Measurements from ENCODE around the gene DNAJC17.

DNAJC17 gene

GRCh38 chr15:40807028-40807887 is at the start of gene DNAJC17, which contains the start of gene ZFYVE19:
DNAJC17 (minus strand) TSS chr15:40807473; CDS start chr15:40807446, 27 bp downstream.
ZFYVE19 (plus strand) TSS chr15:40807089; CDS start chr15:40807590, 501 bp downstream.
- Histone ChIP-seq H3K36me3 (replicated peaks) (no peaks in the 10 kb centered on the region; the same call in 1 of the 2 replicates), H3K9me3 (no peaks in the 10 kb centered on the region)
- in situ Hi-C loops (cut with MboI; ENCODE audit: low sequenced_read_pairs), result no loop called here

DNA sequence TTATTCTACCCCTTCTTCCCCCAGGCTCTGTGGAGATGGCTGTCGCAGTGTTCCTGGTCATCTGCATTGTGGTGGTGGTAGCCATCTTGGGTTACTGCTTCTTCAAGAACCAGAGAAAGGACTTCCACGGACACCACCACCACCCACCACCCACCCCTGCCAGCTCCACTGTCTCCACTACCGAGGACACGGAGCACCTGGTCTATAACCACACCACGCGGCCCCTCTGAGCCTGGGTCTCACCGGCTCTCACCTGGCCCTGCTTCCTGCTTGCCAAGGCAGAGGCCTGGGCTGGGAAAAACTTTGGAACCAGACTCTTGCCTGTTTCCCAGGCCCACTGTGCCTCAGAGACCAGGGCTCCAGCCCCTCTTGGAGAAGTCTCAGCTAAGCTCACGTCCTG is 49.5 kb upstream of the DNAJC17 start:
- no peaks in the 10 kb centered on the region for H3K27me3 ChIP-seq (ENCODE audit: low read depth)
- no peak overlapping the region for H3K4me3 ChIP-seq
- no peaks in the 10 kb centered on the region for H3K9me3 ChIP-seq
- in situ Hi-C loops (cut with MboI; ENCODE audit: low sequenced_read_pairs), result no loop called here
- H3K36me3 ChIP-seq (replicated peaks), result peaks cover 14% of the 10 kb centered on the region
- DNase-seq (ENCODE audit: low spot score in 2 of 2), result no peak
- H3K4me1 ChIP-seq, result no peaks in the 10 kb centered on the region

More at GRCh38 chr15:40807028-40807887, at the start of gene DNAJC17, which contains the start of gene ZFYVE19:
- H3K27me3 ChIP-seq (ENCODE audit: low read depth), result no peaks in the 10 kb centered on the region
- H3K4me3 ChIP-seq, result peak within 1 kb of the TSS; percentile 87
- DNase-seq (ENCODE audit: low spot score in 2 of 2), result peak; percentile 98
- peaks cover 12% of the 10 kb centered on the region for H3K4me1 ChIP-seq

DNA sequence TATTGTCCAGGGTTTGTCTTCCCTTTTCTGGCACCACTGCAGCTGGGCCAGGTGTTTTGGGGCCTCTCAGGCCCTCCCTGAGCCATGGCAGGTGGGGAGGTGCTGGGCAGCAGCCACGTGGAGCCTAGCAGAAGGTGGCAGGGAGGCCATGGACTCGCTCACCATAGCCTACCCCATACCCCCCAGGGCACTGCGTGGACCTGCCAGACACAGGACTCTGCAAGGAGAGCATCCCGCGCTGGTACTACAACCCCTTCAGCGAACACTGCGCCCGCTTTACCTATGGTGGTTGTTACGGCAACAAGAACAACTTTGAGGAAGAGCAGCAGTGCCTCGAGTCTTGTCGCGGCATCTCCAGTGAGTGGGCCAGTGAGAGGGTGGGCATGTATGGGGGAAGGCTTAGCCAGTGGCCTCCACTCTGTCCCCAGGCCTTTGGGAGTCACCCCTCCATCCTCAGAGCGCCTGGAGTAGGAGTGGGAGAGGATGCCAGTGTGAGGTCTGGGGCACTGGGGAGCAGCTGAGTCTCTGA is 48.5 kb upstream of the DNAJC17 start:
- no peaks in the 10 kb centered on the region for H3K4me1 ChIP-seq
- H3K36me3 ChIP-seq (replicated peaks), result peaks cover 14% of the 10 kb centered on the region
- no peaks in the 10 kb centered on the region for H3K27me3 ChIP-seq (ENCODE audit: low read depth)
- no peak for DNase-seq (ENCODE audit: low spot score in 2 of 2)
- H3K9me3 ChIP-seq, result no peaks in the 10 kb centered on the region
- H3K4me3 ChIP-seq, result no peak overlapping the region
- in situ Hi-C loops (cut with MboI; ENCODE audit: low sequenced_read_pairs), result no loop called here

DNA sequence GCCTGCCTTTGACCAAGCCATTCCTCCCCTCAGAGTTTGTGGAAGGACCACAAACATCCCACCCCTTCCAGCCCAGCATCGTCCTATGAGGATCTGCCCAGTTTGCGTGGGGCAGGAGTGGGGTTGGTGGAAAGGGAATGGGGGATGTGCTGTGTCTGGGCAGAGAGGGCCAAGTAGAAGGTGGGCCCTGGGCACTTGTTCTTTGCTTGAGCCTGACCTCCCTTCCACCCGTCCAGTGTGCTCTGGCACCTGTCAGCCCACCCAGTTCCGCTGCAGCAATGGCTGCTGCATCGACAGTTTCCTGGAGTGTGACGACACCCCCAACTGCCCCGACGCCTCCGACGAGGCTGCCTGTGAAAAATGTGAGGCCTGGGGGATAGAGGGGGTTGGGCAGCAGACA is 46.9 kb upstream of the DNAJC17 start:
- Histone ChIP-seq H3K4me1 (no peaks in the 10 kb centered on the region), H3K4me3 (no peak overlapping the region), H3K27me3 (ENCODE audit: low read depth) (no peaks in the 10 kb centered on the region), H3K9me3 (no peaks in the 10 kb centered on the region), H3K36me3 (replicated peaks) (peaks cover 18% of the 10 kb centered on the region)
- in situ Hi-C loops (cut with MboI; ENCODE audit: low sequenced_read_pairs), result no loop called here
- no peak for DNase-seq (ENCODE audit: low spot score in 2 of 2)

DNA sequence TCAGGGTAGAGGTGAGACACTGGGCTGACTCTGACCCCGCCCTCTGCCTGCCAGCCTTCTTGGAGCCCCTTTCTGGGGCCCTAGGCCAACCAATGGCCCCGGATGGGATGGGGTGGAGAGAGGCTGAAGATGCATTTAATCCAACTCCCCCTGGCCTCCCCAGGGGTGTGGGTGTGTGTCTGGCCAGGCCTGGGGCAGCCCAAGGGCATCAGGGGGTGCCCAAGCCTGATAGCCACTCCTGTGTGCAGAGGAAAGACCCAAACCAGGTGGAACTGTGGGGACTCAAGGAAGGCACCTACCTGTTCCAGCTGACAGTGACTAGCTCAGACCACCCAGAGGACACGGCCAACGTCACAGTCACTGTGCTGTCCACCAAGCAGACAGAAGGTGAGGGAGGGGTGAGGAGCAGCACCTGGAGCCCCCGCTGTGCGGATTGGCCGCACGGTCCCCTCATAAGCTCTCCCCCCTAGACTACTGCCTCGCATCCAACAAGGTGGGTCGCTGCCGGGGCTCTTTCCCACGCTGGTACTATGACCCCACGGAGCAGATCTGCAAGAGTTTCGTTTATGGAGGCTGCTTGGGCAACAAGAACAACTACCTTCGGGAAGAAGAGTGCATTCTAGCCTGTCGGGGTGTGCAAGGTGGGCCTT is 46.1 kb upstream of the DNAJC17 start:
- no peak for DNase-seq (ENCODE audit: low spot score in 2 of 2)
- Histone ChIP-seq H3K4me3 (no peak overlapping the region), H3K4me1 (no peaks in the 10 kb centered on the region), H3K27me3 (ENCODE audit: low read depth) (no peaks in the 10 kb centered on the region), H3K36me3 (replicated peaks) (peaks cover 18% of the 10 kb centered on the region), H3K9me3 (no peaks in the 10 kb centered on the region)
- in situ Hi-C loops (cut with MboI; ENCODE audit: low sequenced_read_pairs), result no loop called here

- no peaks in the 10 kb centered on the region for H3K9me3 ChIP-seq
- peaks cover 18% of the 10 kb centered on the region for H3K36me3 ChIP-seq (replicated peaks)
- DNase-seq (ENCODE audit: low spot score in 2 of 2), result no peak
- in situ Hi-C loops (cut with MboI; ENCODE audit: low sequenced_read_pairs), result no loop called here
- peaks cover 3% of the 10 kb centered on the region; the same call in 1 of the 2 replicates for H3K4me1 ChIP-seq
- no peak overlapping the region for H3K4me3 ChIP-seq
- H3K27me3 ChIP-seq (ENCODE audit: low read depth), result no peaks in the 10 kb centered on the region
These were observed 45.3 kb upstream of the DNAJC17 start for GRCh38 chr15:40852529-40852928.

DNA sequence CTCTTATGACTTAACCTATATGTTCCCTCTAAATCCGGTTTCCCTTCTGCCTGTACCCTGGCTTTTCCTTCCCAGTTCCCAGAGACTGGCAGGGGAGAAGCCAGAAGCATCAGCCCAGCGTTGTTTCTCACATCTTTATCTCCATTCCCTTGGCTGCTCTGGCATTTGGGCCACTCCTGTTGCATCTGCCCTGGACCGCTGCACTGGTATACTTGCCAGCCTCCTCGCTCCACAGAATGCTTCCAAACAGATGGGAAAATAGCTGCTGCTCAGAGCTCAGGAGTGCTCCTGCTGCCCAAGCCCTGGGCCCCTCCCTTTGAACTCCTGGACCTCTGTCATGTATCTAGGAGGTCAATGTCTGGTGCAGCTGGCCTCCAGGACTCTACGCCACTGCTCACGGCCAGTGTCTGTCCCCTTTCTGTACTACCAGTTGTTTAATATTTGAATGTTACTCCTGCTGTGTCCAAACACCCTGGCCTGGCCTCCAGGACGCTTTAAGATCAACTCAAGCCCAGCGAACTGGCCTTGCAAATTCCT is 43.4 kb upstream of the DNAJC17 start:
- peaks cover 13% of the 10 kb centered on the region for H3K36me3 ChIP-seq (replicated peaks)
- in situ Hi-C loops (cut with MboI; ENCODE audit: low sequenced_read_pairs), result no loop called here
- H3K4me3 ChIP-seq, result no peak overlapping the region

GRCh38 chr15:40847223-40847961 is 40.1 kb upstream of the DNAJC17 start:
- H3K27me3 ChIP-seq (ENCODE audit: low read depth), result no peaks in the 10 kb centered on the region
- peak; percentile 72 to 87 for DNase-seq (ENCODE audit: low spot score in 2 of 2)
- peaks cover 11% of the 10 kb centered on the region for H3K4me1 ChIP-seq
- peaks cover 5% of the 10 kb centered on the region for H3K36me3 ChIP-seq (replicated peaks)
- in situ Hi-C loops (cut with MboI; ENCODE audit: low sequenced_read_pairs), result no loop called here
- no peaks in the 10 kb centered on the region for H3K9me3 ChIP-seq
- H3K4me3 ChIP-seq, result no peak overlapping the region

More for the DNA sequence above, 43.4 kb upstream of the DNAJC17 start:
- no peaks in the 10 kb centered on the region for H3K27me3 ChIP-seq (ENCODE audit: low read depth)
- H3K4me1 ChIP-seq, result peaks cover 6% of the 10 kb centered on the region
- no peak for DNase-seq (ENCODE audit: low spot score in 2 of 2)
- H3K9me3 ChIP-seq, result no peaks in the 10 kb centered on the region

DNA sequence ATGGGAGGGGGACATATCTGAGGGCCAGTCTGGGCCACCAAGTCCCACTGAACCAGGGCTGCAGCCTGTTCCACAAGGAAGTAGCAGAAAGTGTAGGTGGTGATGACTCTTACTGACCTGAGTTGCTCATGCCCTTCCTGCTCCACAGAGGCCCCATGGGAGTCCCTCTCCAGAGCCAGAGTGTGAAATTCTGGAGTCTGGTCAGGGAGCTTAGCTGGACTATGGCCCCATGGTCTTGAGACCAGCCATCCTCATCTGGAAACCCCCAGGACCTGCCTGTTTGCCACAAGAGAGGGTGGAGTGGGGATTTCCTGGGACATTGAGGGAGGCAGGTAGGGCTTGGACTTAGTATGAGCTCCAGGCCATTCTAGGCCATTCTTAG is 39.6 kb upstream of the DNAJC17 start:
- H3K27me3 ChIP-seq (ENCODE audit: low read depth), result no peaks in the 10 kb centered on the region
- H3K9me3 ChIP-seq, result no peaks in the 10 kb centered on the region
- in situ Hi-C loops (cut with MboI; ENCODE audit: low sequenced_read_pairs), result no loop called here
- no peak for DNase-seq (ENCODE audit: low spot score in 2 of 2)
- peaks cover 11% of the 10 kb centered on the region for H3K4me1 ChIP-seq
- peaks cover 5% of the 10 kb centered on the region for H3K36me3 ChIP-seq (replicated peaks)
- no peak overlapping the region for H3K4me3 ChIP-seq

DNA sequence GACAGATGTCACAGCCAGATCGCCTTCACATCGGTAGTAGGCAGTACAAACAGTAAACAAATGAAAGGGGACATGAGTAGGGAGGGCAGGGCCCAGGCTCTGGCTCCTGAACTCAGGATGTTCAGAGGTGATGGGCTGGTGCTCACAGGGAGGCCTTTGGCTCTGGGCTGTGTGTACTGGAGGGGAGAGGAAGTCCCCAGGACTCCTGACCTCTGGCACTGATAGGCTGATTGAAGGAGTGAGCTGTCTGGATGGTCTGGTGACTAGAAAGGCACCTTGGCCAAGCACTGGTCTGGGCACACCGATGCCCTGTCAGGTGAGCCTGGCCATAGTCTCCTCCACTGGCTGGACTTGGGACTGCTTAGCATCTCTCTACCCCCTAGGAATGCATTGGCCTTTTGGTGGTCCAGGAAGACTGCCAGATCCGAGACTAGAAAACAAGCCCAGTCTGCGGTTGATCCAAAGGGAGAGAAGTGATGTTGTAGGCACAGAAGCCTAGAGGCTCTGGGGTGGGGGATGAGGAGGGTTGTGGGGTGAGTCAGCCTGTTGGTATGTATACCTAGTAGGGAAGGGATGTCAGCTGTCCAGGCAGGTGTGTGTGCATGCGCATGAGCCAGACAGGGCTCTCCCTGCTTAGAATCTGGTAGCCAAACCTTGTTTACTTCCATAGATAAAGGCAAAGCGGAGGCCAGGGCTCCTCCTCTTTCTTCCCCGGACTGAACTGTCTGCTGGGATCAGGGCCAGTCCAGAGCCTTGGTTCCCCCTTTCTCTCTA is 38.4 kb upstream of the DNAJC17 start:
- Histone ChIP-seq H3K9me3 (no peaks in the 10 kb centered on the region), H3K27me3 (ENCODE audit: low read depth) (no peaks in the 10 kb centered on the region), H3K4me1 (peaks cover 11% of the 10 kb centered on the region), H3K36me3 (replicated peaks) (peaks cover 5% of the 10 kb centered on the region), H3K4me3 (no peak overlapping the region)
- no peak for DNase-seq (ENCODE audit: low spot score in 2 of 2)
- in situ Hi-C loops (cut with MboI; ENCODE audit: low sequenced_read_pairs), result no loop called here

DNA sequence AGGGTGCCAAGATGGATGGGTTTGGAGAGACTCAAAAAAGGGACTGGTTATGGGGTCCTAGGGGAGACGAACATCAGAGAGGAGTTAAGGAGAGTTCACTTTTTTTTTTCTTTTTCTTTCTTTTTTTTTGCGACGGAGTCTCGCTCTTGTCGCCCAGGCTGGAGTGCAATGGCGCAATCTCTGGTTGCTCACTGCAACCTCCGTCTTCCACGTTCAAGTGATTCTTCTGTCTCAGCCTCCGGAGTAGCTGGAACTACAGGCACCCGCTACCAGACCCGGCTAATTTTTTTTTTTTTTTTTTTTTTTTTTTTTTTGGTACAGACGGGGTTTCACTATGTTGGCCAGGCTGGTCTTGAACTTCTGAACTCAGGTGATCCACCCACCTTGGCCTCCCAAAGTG is 37.8 kb upstream of the DNAJC17 start:
- Histone ChIP-seq H3K4me1 (peaks cover 11% of the 10 kb centered on the region), H3K36me3 (replicated peaks) (peaks cover under 1% of the 10 kb centered on the region), H3K27me3 (ENCODE audit: low read depth) (no peaks in the 10 kb centered on the region), H3K4me3 (peak overlapping the region; percentile 61), H3K9me3 (no peaks in the 10 kb centered on the region)
- no peak for DNase-seq (ENCODE audit: low spot score in 2 of 2)
- in situ Hi-C loops (cut with MboI; ENCODE audit: low sequenced_read_pairs), result no loop called here

DNA sequence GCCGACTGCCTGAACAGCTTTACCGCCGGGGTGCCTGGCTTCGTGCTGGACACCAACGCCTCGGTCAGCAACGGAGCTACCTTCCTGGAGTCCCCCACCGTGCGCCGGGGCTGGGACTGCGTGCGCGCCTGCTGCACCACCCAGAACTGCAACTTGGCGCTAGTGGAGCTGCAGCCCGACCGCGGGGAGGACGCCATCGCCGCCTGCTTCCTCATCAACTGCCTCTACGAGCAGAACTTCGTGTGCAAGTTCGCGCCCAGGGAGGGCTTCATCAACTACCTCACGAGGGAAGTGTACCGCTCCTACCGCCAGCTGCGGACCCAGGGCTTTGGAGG is 37.4 kb upstream of the DNAJC17 start:
- Histone ChIP-seq H3K4me3 (peak overlapping the region; percentile 61), H3K27me3 (ENCODE audit: low read depth) (no peaks in the 10 kb centered on the region), H3K36me3 (replicated peaks) (no peaks in the 10 kb centered on the region; the same call in 1 of the 2 replicates), H3K9me3 (no peaks in the 10 kb centered on the region), H3K4me1 (peaks cover 11% of the 10 kb centered on the region)
- in situ Hi-C loops (cut with MboI; ENCODE audit: low sequenced_read_pairs), result no loop called here
- peak in 1 of 2 experiments; percentile 61 for DNase-seq (ENCODE audit: low spot score in 2 of 2)

Data from HAP-1 (cell line).